ENCODE measurements around the gene SHC3. TPM values are rescaled to one million over a fixed set of nuclear protein-coding genes. Genes with fewer than 3 reads are reported as not detected.

SHC3 gene
- total and polyA plus RNA-seq, 2 donors (not counting 3 experiments of a cell fraction or from before 2014, with no cell fraction given), result 1.0 to 2.0 TPM

- intact Hi-C loops (cut with micrococcal nuclease), result no loop called here
- FAIRE-seq, result no peak
- H3K9me3 ChIP-seq (replicated peaks; ENCODE audit: control insufficient read depth, insufficient read depth, low read length), result no peaks in the 10 kb centered on the region
- no peaks in the 10 kb centered on the region for H3K4me1 ChIP-seq (ENCODE audit: control insufficient read depth, extremely low read depth, insufficient read depth, low read length)
- no peak overlapping the region for H3K9ac ChIP-seq (replicated peaks; ENCODE audit: extremely low read depth, insufficient read depth, low read length)
- no peaks in the 10 kb centered on the region for H3K27me3 ChIP-seq (ENCODE audit: control insufficient read depth in 2 of 2, insufficient read depth in 2 of 2, low read length in 2 of 2)
- no peaks in the 10 kb centered on the region for H4K20me1 ChIP-seq (replicated peaks; ENCODE audit: control insufficient read depth, extremely low read depth, insufficient read depth, low read length)
- no peak for TF ChIP-seq EZH2 (IDR thresholded peaks at IDR 0.05; ENCODE audit: borderline replicate concordance, low read depth, low read length, severe bottlenecking)
- TF ChIP-seq POLR2AphosphoS5 (IDR thresholded peaks at IDR 0.05; ENCODE audit: insufficient read depth, low read depth, low read length), result no peak
- no peak for TF ChIP-seq CTCF (IDR thresholded peaks at IDR 0.05; ENCODE audit: extremely low read depth in 1 of 2, insufficient read depth in 1 of 2, low read depth in 1 of 2, low read length in 2 of 2)
- no peak for TF ChIP-seq MYC (IDR thresholded peaks at IDR 0.05; ENCODE audit: low read depth, low read length)
- no peak for TF ChIP-seq POLR2A (IDR thresholded peaks at IDR 0.05; ENCODE audit: low read depth, low read length)
- no peak for TF ChIP-seq FOS (IDR thresholded peaks at IDR 0.05; ENCODE audit: borderline replicate concordance, insufficient read depth, low read length)
- TF ChIP-seq JUN (IDR thresholded peaks at IDR 0.05; ENCODE audit: borderline replicate concordance, insufficient read depth, insufficient read length, low read depth), result no peak
- TF ChIP-seq MAX (IDR thresholded peaks at IDR 0.05; ENCODE audit: insufficient read depth, insufficient read length), result no peak
- no peak for TF ChIP-seq GATA2 (IDR thresholded peaks at IDR 0.05; ENCODE audit: insufficient read depth, insufficient read length, low read depth, low read length)
- no peaks in the 10 kb centered on the region for H3K36me3 ChIP-seq (ENCODE audit: control insufficient read depth in 2 of 2, extremely low read depth in 1 of 2, insufficient read depth in 2 of 2, low read length in 2 of 2)
- DNase-seq (ENCODE audit: low read depth, low spot score), result no peak
- no peaks in the 10 kb centered on the region for H3K9me1 ChIP-seq (replicated peaks; ENCODE audit: control insufficient read depth, extremely low read depth, insufficient read depth, low read length)
- ChIA-PET CTCF (no interaction called here), POLR2A (no interaction called here)
- H3K27ac ChIP-seq (ENCODE audit: insufficient read depth, low read depth, low read length), result no peak overlapping the region
- H2AFZ ChIP-seq (ENCODE audit: low read depth, low read length), result no peak overlapping the region
- BruUV-seq (replicated peaks), result no TSS peak
- no peak overlapping the region for H3K4me3 ChIP-seq (replicated peaks in 1 of 3; ENCODE audit: insufficient read depth in 1 of 3, low read depth in 1 of 3, low read length in 3 of 3)
- dilution Hi-C loops (cut with MboI; ENCODE audit: extremely low pct_ligation_motif_present, low sequenced_read_pairs), result no loop called here
- no peaks in the 10 kb centered on the region for H3K79me2 ChIP-seq (ENCODE audit: control insufficient read depth, insufficient read depth, low read length)
- no peak overlapping the region for H3K4me2 ChIP-seq (ENCODE audit: insufficient read depth, low read length)
Observed at GRCh38 chr9:89025553-89025952, 153.1 kb downstream of the SHC3 start.
